Left lung (tissue), 10 donors: ENCODE data around the gene EED. TPM values are rescaled to one million over a fixed set of nuclear protein-coding genes. Genes with fewer than 3 reads are reported as not detected.

Source experiments
- ATAC-seq: fragments of 200-7000 bp; cut with Tn5 transposase; one replicate; pipeline ENCODE4 v1.9.1; 2020; ENCODE audit warnings: moderate library complexity
- DNase-seq, 4 donors: peaks; one replicate each; pipeline ENCODE4 v3.0.0-alpha.2; 2013 to 2020
- H3K27ac ChIP-seq, 2 donors: fragments of 200-600 bp; sonication (generic) in 1 of 2; one replicate each; pipeline versions ENCODE4 v1.5.0 to v1.8.0; 2020 to 2021
- H3K27me3 ChIP-seq, 2 donors: fragments of 200-600 bp; sonication (generic) in 1 of 2; one replicate each; pipeline versions ENCODE4 v1.5.0 to v1.8.0; 2020 to 2021
- H3K36me3 ChIP-seq, 2 donors: fragments of 200-600 bp; sonication (generic) in 1 of 2; one replicate each; pipeline versions ENCODE4 v1.5.0 to v1.8.0; 2020 to 2021
- H3K4me1 ChIP-seq, 2 donors: fragments of 200-600 bp; one replicate each; pipeline ENCODE4 v1.8.0; 2021
- H3K4me3 ChIP-seq, 2 donors: fragments of 200-600 bp; sonication (generic) in 1 of 2; one replicate each; pipeline versions ENCODE4 v1.5.0 to v1.8.0; 2020 to 2021; ENCODE audit warnings: mild to moderate bottlenecking in 1 of 2
- H3K9me3 ChIP-seq, 2 donors: fragments of 200-600 bp; sonication (generic) in 1 of 2; one replicate each; pipeline versions ENCODE4 v1.5.0 to v1.8.0; 2020 to 2021
- CTCF ChIP-seq, 2 donors: fragments of 200-600 bp; sonication (generic) in 1 of 2; IDR thresholded peaks; one replicate each; pipeline versions ENCODE4 v1.5.0 to v1.8.0; 2021; ENCODE audit warnings: antibody characterized with exemption in 2 of 2
- intact Hi-C, 2 donors: fragments of 100-400 bp; cut with DNase I; formaldehyde crosslinking; loops; one replicate each; pipeline versions ENCODE4 v1.11.2 to v1.14.2; 2022
- polyA plus RNA-seq, 6 donors: library from polyadenylated mRNA; unstranded; fragments of 120-200 nt; gene quantifications; one replicate each; pipeline ENCODE4 v1.2.1, GENCODE V29; 2013; ENCODE audit not compliant: insufficient read length in 6 of 6
- total RNA-seq, 2 donors: library from RNA; stranded (reverse); fragmentation: NEBNext Ultra II Directional; extraction: Animal tissue kit (Norgen Biotek cat#: 25700); gene quantifications; one replicate each; pipeline ENCODE4 v1.2.1, GENCODE V29; 2021
- donor health status: DM: no; HTN: yes; CAD: no.
- donor health status: DM: no; HTN: no; CAD: no.

Gene EED
- total and polyA plus RNA-seq, 8 donors, result 20.3 to 48.2 (median 37.7) TPM

GRCh38 chr11:86202013-86202336 lies 42.6 kb upstream of the EED start:
- intact Hi-C loops, result no loop called here

GRCh38 chr11:86204356-86204755 lies 40.2 kb upstream of the EED start:
- peak overlapping the region in 1 of 2 donors; percentile 91 for H3K27ac ChIP-seq
- H3K36me3 ChIP-seq, result no peaks in the 10 kb centered on the region
- ATAC-seq, result no peak
- TF ChIP-seq CTCF (IDR thresholded peaks at IDR 0.05), result no peak
- H3K4me1 ChIP-seq, result peaks cover 0 to 53% of the 10 kb centered on the region in 2 donors
- H3K9me3 ChIP-seq, result no peaks in the 10 kb centered on the region
- H3K4me3 ChIP-seq, result no peak overlapping the region
- intact Hi-C loops, result no loop called here
- no peak for DNase-seq
- H3K27me3 ChIP-seq, result no peaks in the 10 kb centered on the region

More at GRCh38 chr11:86202013-86202336, 42.6 kb upstream of the EED start:
- no peaks in the 10 kb centered on the region for H3K27me3 ChIP-seq
- H3K9me3 ChIP-seq, result no peaks in the 10 kb centered on the region
- H3K4me1 ChIP-seq, result peaks cover 0 to 64% of the 10 kb centered on the region in 2 donors
- H3K36me3 ChIP-seq, result no peaks in the 10 kb centered on the region
- peak overlapping the region; percentile 7 to 22 for H3K4me3 ChIP-seq
- DNase-seq (no peak), ATAC-seq (peak; percentile 60)
- peak overlapping the region; percentile 70 to 91 for H3K27ac ChIP-seq
- no peak for TF ChIP-seq CTCF (IDR thresholded peaks at IDR 0.05)

- TF ChIP-seq CTCF (IDR thresholded peaks at IDR 0.05), result no peak
- no peaks in the 10 kb centered on the region for H3K9me3 ChIP-seq
- H3K36me3 ChIP-seq, result no peaks in the 10 kb centered on the region
- H3K4me1 ChIP-seq, result peaks cover 0 to 48% of the 10 kb centered on the region in 2 donors
- intact Hi-C loops, result no loop called here
- DNase-seq (peak in 1 of 4 donors; percentile 42), ATAC-seq (no peak)
- H3K27me3 ChIP-seq, result no peaks in the 10 kb centered on the region
- H3K4me3 ChIP-seq, result no peak overlapping the region
- H3K27ac ChIP-seq, result peak overlapping the region in 1 of 2 donors; percentile 91
Measured at GRCh38 chr11:86205421-86206336, 38.9 kb upstream of the EED start.

- ATAC-seq (no peak), DNase-seq (no peak)
- peaks cover 0 to 45% of the 10 kb centered on the region in 2 donors for H3K4me1 ChIP-seq
- peak overlapping the region in 1 of 2 donors; percentile 91 for H3K27ac ChIP-seq
- intact Hi-C loops, result no loop called here
- no peaks in the 10 kb centered on the region for H3K36me3 ChIP-seq
- no peak overlapping the region for H3K4me3 ChIP-seq
- H3K9me3 ChIP-seq, result no peaks in the 10 kb centered on the region
- no peak for TF ChIP-seq CTCF (IDR thresholded peaks at IDR 0.05)
- no peaks in the 10 kb centered on the region for H3K27me3 ChIP-seq
Measured at GRCh38 chr11:86206337-86206695, 38.2 kb upstream of the EED start.

GRCh38 chr11:86207413-86207812 lies 37.1 kb upstream of the EED start:
- H3K27me3 ChIP-seq, result no peaks in the 10 kb centered on the region
- no peak overlapping the region for H3K27ac ChIP-seq
- H3K4me1 ChIP-seq, result peaks cover 0 to 37% of the 10 kb centered on the region in 2 donors
- no peak for TF ChIP-seq CTCF (IDR thresholded peaks at IDR 0.05)
- DNase-seq (no peak), ATAC-seq (no peak)
- no peak overlapping the region for H3K4me3 ChIP-seq
- H3K9me3 ChIP-seq, result no peaks in the 10 kb centered on the region
- intact Hi-C loops, result no loop called here
- no peaks in the 10 kb centered on the region for H3K36me3 ChIP-seq
